ENCODE data around the gene BFAR.

DNA sequence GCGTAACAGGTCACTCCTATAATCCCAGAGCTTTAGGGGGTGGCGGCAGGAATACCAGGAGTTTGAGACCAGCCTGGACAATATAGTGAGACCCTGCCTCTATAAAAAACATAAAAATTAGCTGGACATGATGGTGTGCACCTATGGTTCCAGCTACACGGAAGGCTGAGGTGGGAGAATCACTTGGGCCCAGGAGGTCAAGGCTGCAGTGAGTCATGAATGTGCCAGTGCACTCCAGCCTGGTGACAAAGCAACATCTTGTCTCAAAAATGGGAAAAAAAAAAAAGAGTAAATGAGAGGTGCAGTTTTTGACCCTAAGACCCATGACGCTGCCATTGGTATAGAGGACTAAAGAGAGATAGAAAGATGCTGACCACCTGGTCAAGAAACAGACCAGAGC is 18.8 kb upstream of the BFAR start:
- TF ChIP-seq, protein P1, sequence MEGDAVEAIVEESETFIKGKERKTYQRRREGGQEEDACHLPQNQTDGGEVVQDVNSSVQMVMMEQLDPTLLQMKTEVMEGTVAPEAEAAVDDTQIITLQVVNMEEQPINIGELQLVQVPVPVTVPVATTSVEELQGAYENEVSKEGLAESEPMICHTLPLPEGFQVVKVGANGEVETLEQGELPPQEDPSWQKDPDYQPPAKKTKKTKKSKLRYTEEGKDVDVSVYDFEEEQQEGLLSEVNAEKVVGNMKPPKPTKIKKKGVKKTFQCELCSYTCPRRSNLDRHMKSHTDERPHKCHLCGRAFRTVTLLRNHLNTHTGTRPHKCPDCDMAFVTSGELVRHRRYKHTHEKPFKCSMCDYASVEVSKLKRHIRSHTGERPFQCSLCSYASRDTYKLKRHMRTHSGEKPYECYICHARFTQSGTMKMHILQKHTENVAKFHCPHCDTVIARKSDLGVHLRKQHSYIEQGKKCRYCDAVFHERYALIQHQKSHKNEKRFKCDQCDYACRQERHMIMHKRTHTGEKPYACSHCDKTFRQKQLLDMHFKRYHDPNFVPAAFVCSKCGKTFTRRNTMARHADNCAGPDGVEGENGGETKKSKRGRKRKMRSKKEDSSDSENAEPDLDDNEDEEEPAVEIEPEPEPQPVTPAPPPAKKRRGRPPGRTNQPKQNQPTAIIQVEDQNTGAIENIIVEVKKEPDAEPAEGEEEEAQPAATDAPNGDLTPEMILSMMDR (IDR thresholded peaks at IDR 0.05): no peak
- TF ChIP-seq POLR2A (IDR thresholded peaks at IDR 0.05): no peak

Data from right lobe of liver (tissue), 4 donors.